Liver (tissue), 9 donors: ENCODE results near the gene HPCAL1. TPM values are rescaled to one million over a fixed set of nuclear protein-coding genes. Genes with fewer than 3 reads are reported as not detected.

ENCODE experiments used
- DNase-seq: peaks from one replicate; pipeline ENCODE4 v3.0.0-alpha.2; 2017; ENCODE audit warnings: low spot score
- H3K27ac ChIP-seq, 2 donors: one replicate each; pipeline ENCODE4 v1.7.0; 2013; ENCODE audit warnings: inconsistent platforms in 2 of 2, low read length in 2 of 2, control low read depth in 1 of 2, low read depth in 1 of 2, mild to moderate bottlenecking in 1 of 2
- H3K27me3 ChIP-seq, 4 donors: one replicate each; pipeline versions ENCODE4 v1.6.1 to v1.7.0; 2013; ENCODE audit warnings: low read length in 3 of 4, inconsistent platforms in 1 of 4, mild to moderate bottlenecking in 1 of 4, moderate library complexity in 1 of 4; ENCODE audit not compliant: control insufficient read depth in 4 of 4, insufficient read depth in 4 of 4
- H3K36me3 ChIP-seq, 4 donors: one replicate each; pipeline versions ENCODE4 v1.6.1 to v1.7.0; 2013; ENCODE audit warnings: low read length in 3 of 4, mild to moderate bottlenecking in 3 of 4, low read depth in 1 of 4, moderate library complexity in 1 of 4; ENCODE audit not compliant: control insufficient read depth in 4 of 4, insufficient read depth in 3 of 4
- H3K4me1 ChIP-seq, 4 donors: one replicate each; pipeline versions ENCODE4 v1.6.1 to v1.7.0; 2013; ENCODE audit warnings: low read length in 3 of 4, mild to moderate bottlenecking in 3 of 4, moderate library complexity in 1 of 4; ENCODE audit not compliant: control insufficient read depth in 4 of 4, insufficient read depth in 4 of 4
- H3K4me3 ChIP-seq, 3 donors: one replicate each; pipeline versions ENCODE4 v1.6.1 to v1.7.0; 2013; ENCODE audit warnings: low read length in 3 of 3, control low read depth in 1 of 3, low read depth in 1 of 3, mild to moderate bottlenecking in 1 of 3
- H3K9ac ChIP-seq, 2 donors: one replicate each; pipeline ENCODE4 v1.7.0; 2013; ENCODE audit warnings: low read length in 2 of 2, mild to moderate bottlenecking in 2 of 2, moderate library complexity in 2 of 2, control low read depth in 1 of 2, low read depth in 1 of 2
- H3K9me3 ChIP-seq, 4 donors: one replicate each; pipeline versions ENCODE4 v1.6.1 to v1.7.0; 2013; ENCODE audit warnings: low read length in 3 of 4; ENCODE audit not compliant: control insufficient read depth in 4 of 4
- ATF3 ChIP-seq: IDR thresholded peaks from 2 replicates; pipeline ENCODE4 v1.6.1; 2016; ENCODE audit warnings: antibody characterized with exemption
- CTCF ChIP-seq: fragments of 150-350 bp; IDR thresholded peaks from 2 replicates; pipeline ENCODE4 v1.5.1; 2017; ENCODE audit warnings: improper control_type of control experiment, low read depth, low read length; ENCODE audit not compliant: missing input control
- EGR1 ChIP-seq, 2 donors: IDR thresholded peaks; 2 replicates each; pipeline ENCODE4 v1.6.1; 2016 to 2018; ENCODE audit warnings: antibody characterized with exemption in 2 of 2, low read depth in 2 of 2
- FOXA1 ChIP-seq: IDR thresholded peaks from 2 replicates; pipeline ENCODE4 v1.6.1; 2016; ENCODE audit warnings: antibody characterized with exemption
- FOXA2 ChIP-seq: IDR thresholded peaks from 2 replicates; pipeline ENCODE4 v1.6.1; 2016; ENCODE audit warnings: antibody characterized with exemption
- GABPA ChIP-seq, 2 donors: IDR thresholded peaks in 1 of 2; conservative IDR thresholded peaks in 1 of 2; 2 replicates each; pipeline ENCODE4 v1.6.1; 2016; ENCODE audit warnings: antibody characterized with exemption in 2 of 2, mild to moderate bottlenecking in 1 of 2, moderate library complexity in 1 of 2
- HNF4A ChIP-seq, 2 donors: conservative IDR thresholded peaks; 2 replicates each; pipeline ENCODE4 v1.6.1; 2016; ENCODE audit warnings: antibody characterized with exemption in 2 of 2, mild to moderate bottlenecking in 2 of 2
- HNF4G ChIP-seq: IDR thresholded peaks from 2 replicates; pipeline ENCODE4 v1.6.1; 2016; ENCODE audit warnings: antibody characterized with exemption
- JUND ChIP-seq, 2 donors: IDR thresholded peaks; 2 replicates each; pipeline ENCODE4 v1.6.1; 2016; ENCODE audit warnings: antibody characterized with exemption in 2 of 2
- MAX ChIP-seq: IDR thresholded peaks from 2 replicates; pipeline ENCODE4 v1.6.1; 2016; ENCODE audit warnings: antibody characterized with exemption
- NR2F2 ChIP-seq: IDR thresholded peaks from 2 replicates; pipeline ENCODE4 v1.6.1; 2016; ENCODE audit warnings: antibody characterized with exemption
- REST ChIP-seq: IDR thresholded peaks from 2 replicates; pipeline ENCODE4 v1.6.1; 2016; ENCODE audit warnings: antibody characterized with exemption, mild to moderate bottlenecking
- RXRA ChIP-seq, 2 donors: IDR thresholded peaks; 2 replicates each; pipeline ENCODE4 v1.6.1; 2017 to 2018; ENCODE audit warnings: antibody characterized with exemption in 2 of 2, mild to moderate bottlenecking in 1 of 2
- SP1 ChIP-seq: IDR thresholded peaks from 2 replicates; pipeline ENCODE4 v1.6.1; 2018; ENCODE audit warnings: antibody characterized with exemption, mild to moderate bottlenecking
- TAF1 ChIP-seq: conservative IDR thresholded peaks from 2 replicates; pipeline ENCODE4 v1.6.1; 2016; ENCODE audit warnings: antibody characterized with exemption, mild to moderate bottlenecking
- YY1 ChIP-seq: IDR thresholded peaks from 2 replicates; pipeline ENCODE4 v1.6.1; 2016; ENCODE audit warnings: antibody characterized with exemption, mild to moderate bottlenecking
- ZBTB33 ChIP-seq: IDR thresholded peaks from 2 replicates; pipeline ENCODE4 v1.6.1; 2016; ENCODE audit warnings: antibody characterized with exemption
- WGBS: extraction: QIAGEN DNeasy Blood & Tissue Kit; methylation state at CpG from one replicate; pipeline ENCODE4 v1.1.7; 2013; 5-methylcytosine and 5-hydroxymethylcytosine counted together
- polyA plus RNA-seq, 2 donors: library from polyadenylated mRNA; stranded (reverse) in 1 of 2; unstranded in 1 of 2; fragments of 200-250 nt in 1 of 2; fragments of >200 nt in 1 of 2; fragmentation: Nextera tagmentation in 1 of 2; extraction: Ambion mirVana in 1 of 2; gene quantifications; one replicate each; pipeline versions ENCODE4 v1.2.1 to v1.2.3, GENCODE V29; 2013 to 2015
- total RNA-seq, 2 donors: library from RNA; depleted of rRNA; stranded (reverse); fragments of >200 nt; gene quantifications; one replicate each; pipeline ENCODE4 v1.2.3, GENCODE V29; 2014
- donor health status: healthy.
- donor health status: healthy.
- donor health status: healthy.
- donor health status: healthy.
- donor health status: healthy.

The HPCAL1 gene
- total and polyA plus RNA-seq, 4 donors: 17.3 to 27.9 (median 22.9) TPM

GRCh38 chr2:10256031-10256514 is 46.6 kb upstream of the HPCAL1 start:
- no peaks in the 10 kb centered on the region for H3K36me3 ChIP-seq
- peaks cover 0 to 8% (median 3%) of the 10 kb centered on the region in 4 donors for H3K4me1 ChIP-seq
- no peaks in the 10 kb centered on the region for H3K9me3 ChIP-seq
- 82% methylated on average over 15 of the region's 15 CpGs for WGBS
- H3K9ac ChIP-seq: no peak overlapping the region
- no peaks in the 10 kb centered on the region for H3K27me3 ChIP-seq
- no peak for DNase-seq
- TF ChIP-seq GABPA (IDR thresholded peaks at IDR 0.05 in 1 of 2, conservative IDR thresholded peaks at IDR 0.05 in 1 of 2): no peak
- no peak for TF ChIP-seq JUND (IDR thresholded peaks at IDR 0.05)
- TF ChIP-seq EGR1 (IDR thresholded peaks at IDR 0.05; ENCODE audit: low read depth in 2 of 2): no peak
- no peak for TF ChIP-seq CTCF
- TF ChIP-seq REST: no peak
- TF ChIP-seq MAX: no peak
- no peak for TF ChIP-seq SP1
- no peak for TF ChIP-seq ZBTB33
- TF ChIP-seq FOXA2: no peak
- H3K4me3 ChIP-seq: no peak overlapping the region
- no peak overlapping the region for H3K27ac ChIP-seq

GRCh38 chr2:10256515-10257031 is 46.1 kb upstream of the HPCAL1 start:
- Histone ChIP-seq H3K9ac (no peak overlapping the region), H3K36me3 (no peaks in the 10 kb centered on the region), H3K4me3 (no peak overlapping the region), H3K4me1 (peaks cover 0 to 8% (median 3%) of the 10 kb centered on the region in 4 donors), H3K27ac (no peak overlapping the region), H3K27me3 (no peaks in the 10 kb centered on the region), H3K9me3 (no peaks in the 10 kb centered on the region)
- no peak for DNase-seq
- 81% methylated on average over 17 of the region's 17 CpGs for WGBS
- TF ChIP-seq TAF1 (no peak), HNF4G (no peak), YY1 (no peak), SP1 (no peak), FOXA2 (no peak), FOXA1 (no peak), HNF4A (conservative IDR thresholded peaks at IDR 0.05) (no peak), MAX (no peak), EGR1 (IDR thresholded peaks at IDR 0.05; ENCODE audit: low read depth in 2 of 2) (no peak), GABPA (IDR thresholded peaks at IDR 0.05 in 1 of 2, conservative IDR thresholded peaks at IDR 0.05 in 1 of 2) (no peak), NR2F2 (no peak), ATF3 (no peak), JUND (IDR thresholded peaks at IDR 0.05) (no peak), RXRA (IDR thresholded peaks at IDR 0.05) (no peak), CTCF (no peak), REST (no peak)
